UCSD-AML1 (cell line): ENCODE measurements around the gene RIC8A.
"Not testable (repeated sequence)": the region's sequence is repeated elsewhere in the genome, so short reads cannot be mapped to it uniquely, and the experiment has no call there.

Experiments
- DNase-seq: peaks from one replicate; lab custom pipeline; 2025; ENCODE audit not compliant: unreplicated experiment; lab: John Stamatoyannopoulos, UW

The RIC8A gene

GRCh38 chr11:207208-207862 lies at the start of gene RIC8A, which contains the start of gene BET1L:
TSS of gene RIC8A (plus strand) at chr11:207708. CDS start at chr11:208855, 1,147 bp downstream.
TSS of gene BET1L (minus strand) at chr11:207399. CDS start at chr11:207321, 78 bp downstream.
- peak; percentile 98 for DNase-seq

- DNase-seq: not testable (repeated sequence)
Observed at GRCh38 chr11:180242-180641, 27.3 kb upstream of the RIC8A start.

- not testable (repeated sequence) for DNase-seq
Observed at GRCh38 chr11:189200-189783, 18.2 kb upstream of the RIC8A start.

- DNase-seq: not testable (repeated sequence)
Observed at GRCh38 chr11:189843-190311, 17.6 kb upstream of the RIC8A start.

- not testable (repeated sequence) for DNase-seq
Observed at GRCh38 chr11:190546-190945, 17.0 kb upstream of the RIC8A start.

GRCh38 chr11:191490-192478 lies 15.7 kb upstream of the RIC8A start:
- not testable (repeated sequence) for DNase-seq

GRCh38 chr11:192674-193128 lies 14.8 kb upstream of the RIC8A start, which contains the start of gene SCGB1C1:
TSS of gene SCGB1C1 (plus strand) at chr11:193078. CDS start at chr11:193100, 22 bp downstream.
- not testable (repeated sequence) for DNase-seq

GRCh38 chr11:193481-193880 lies 14.0 kb upstream of the RIC8A start:
- not testable (repeated sequence) for DNase-seq

GRCh38 chr11:196786-197731 lies 10.4 kb upstream of the RIC8A start:
- no peak for DNase-seq

- no peak for DNase-seq
Observed at GRCh38 chr11:197741-198235, 9.7 kb upstream of the RIC8A start.

- DNase-seq: no peak
Observed at GRCh38 chr11:198236-198806, 9.2 kb upstream of the RIC8A start.

GRCh38 chr11:199004-199581 lies 8.4 kb upstream of the RIC8A start:
- DNase-seq: no peak

- DNase-seq: no peak
Observed at GRCh38 chr11:199782-200181, 7.7 kb upstream of the RIC8A start.

- DNase-seq: no peak
Observed at GRCh38 chr11:200224-201003, 7.1 kb upstream of the RIC8A start.

GRCh38 chr11:201966-202365 lies 5.5 kb upstream of the RIC8A start:
- peak; percentile 30 for DNase-seq

GRCh38 chr11:202490-202889 lies 5.0 kb upstream of the RIC8A start:
- DNase-seq: no peak

GRCh38 chr11:203056-203944 lies 4.2 kb upstream of the RIC8A start:
- no peak for DNase-seq
